HL-60 (cell line): Measurements from ENCODE around the gene MAP4K5.

Experiments used
- DNase-seq, 2 experiments: peaks; one replicate each; pipeline ENCODE4 v3.0.0-alpha.2; 2010 to 2020; ENCODE audit warnings: low read depth in 1 of 2, low spot score in 1 of 2
- H3K27ac ChIP-seq: fragments of 250-450 bp; sonication (Bioruptor Pico); replicated peaks from 2 replicates; pipeline ENCODE4 v1.5.1; 2020; ENCODE audit warnings: mild to moderate bottlenecking, moderate library complexity
- H3K27me3 ChIP-seq: fragments of 250-450 bp; sonication (Bioruptor Pico); 2 replicates; pipeline ENCODE4 v1.5.1; 2021; ENCODE audit warnings: mild to moderate bottlenecking, moderate library complexity; ENCODE audit not compliant: insufficient read depth, poor library complexity, severe bottlenecking
- H3K4me3 ChIP-seq: replicated peaks from 2 replicates; pipeline ENCODE4 v1.5.1; 2011; ENCODE audit warnings: mild to moderate bottlenecking, control low read depth, low read length; ENCODE audit not compliant: insufficient read depth
- GABPA ChIP-seq: IDR thresholded peaks from 2 replicates; pipeline ENCODE4 v1.6.1; 2012; ENCODE audit warnings: low read depth
- POLR2AphosphoS5 ChIP-seq: IDR thresholded peaks from 2 replicates; pipeline ENCODE4 v1.6.1; 2012; ENCODE audit warnings: low read depth
- SPI1 ChIP-seq: IDR thresholded peaks from 2 replicates; pipeline ENCODE4 v1.6.1; 2012; ENCODE audit warnings: low read depth, mild to moderate bottlenecking, borderline replicate concordance
- TF ChIP-seq, protein P1 (sequence below): IDR thresholded peaks from one replicate; pipeline ENCODE4 v1.5.1; 2011; ENCODE audit warnings: low read length, control low read depth, inconsistent platforms; ENCODE audit not compliant: insufficient read depth
- TF ChIP-seq, protein P2 (sequence below): IDR thresholded peaks from 2 replicates; pipeline ENCODE4 v1.6.1; 2012; ENCODE audit warnings: low read depth; ENCODE audit not compliant: insufficient replicate concordance

The MAP4K5 gene

DNA sequence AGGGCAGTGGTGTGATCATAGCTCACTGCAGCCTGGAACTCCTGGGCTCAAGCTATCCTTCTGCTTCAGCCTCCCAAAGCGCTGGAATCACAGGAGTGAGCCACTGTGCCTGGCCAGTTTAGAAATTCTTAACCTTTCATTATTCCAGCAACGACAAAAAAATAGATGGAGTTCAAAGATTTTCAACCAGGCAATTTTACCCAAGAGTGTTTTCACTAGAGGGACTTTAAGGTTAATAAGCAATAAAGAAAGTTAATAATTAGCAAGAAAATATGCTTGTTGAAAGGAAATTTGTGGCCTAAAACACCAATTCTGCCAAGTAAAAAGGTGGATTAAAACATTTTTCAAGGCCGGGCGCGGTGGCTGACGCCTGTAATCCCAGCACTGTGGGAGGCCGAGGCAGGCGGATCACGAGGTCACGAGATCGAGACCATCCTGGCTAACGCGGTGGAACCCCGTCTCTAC, 150.5 kb downstream of the MAP4K5 start:
- Histone ChIP-seq H3K27me3 (no peaks in the 10 kb centered on the region), H3K4me3 (no peak overlapping the region), H3K27ac (no peak overlapping the region)
- no peak for TF ChIP-seq SPI1
- TF ChIP-seq, protein P1, sequence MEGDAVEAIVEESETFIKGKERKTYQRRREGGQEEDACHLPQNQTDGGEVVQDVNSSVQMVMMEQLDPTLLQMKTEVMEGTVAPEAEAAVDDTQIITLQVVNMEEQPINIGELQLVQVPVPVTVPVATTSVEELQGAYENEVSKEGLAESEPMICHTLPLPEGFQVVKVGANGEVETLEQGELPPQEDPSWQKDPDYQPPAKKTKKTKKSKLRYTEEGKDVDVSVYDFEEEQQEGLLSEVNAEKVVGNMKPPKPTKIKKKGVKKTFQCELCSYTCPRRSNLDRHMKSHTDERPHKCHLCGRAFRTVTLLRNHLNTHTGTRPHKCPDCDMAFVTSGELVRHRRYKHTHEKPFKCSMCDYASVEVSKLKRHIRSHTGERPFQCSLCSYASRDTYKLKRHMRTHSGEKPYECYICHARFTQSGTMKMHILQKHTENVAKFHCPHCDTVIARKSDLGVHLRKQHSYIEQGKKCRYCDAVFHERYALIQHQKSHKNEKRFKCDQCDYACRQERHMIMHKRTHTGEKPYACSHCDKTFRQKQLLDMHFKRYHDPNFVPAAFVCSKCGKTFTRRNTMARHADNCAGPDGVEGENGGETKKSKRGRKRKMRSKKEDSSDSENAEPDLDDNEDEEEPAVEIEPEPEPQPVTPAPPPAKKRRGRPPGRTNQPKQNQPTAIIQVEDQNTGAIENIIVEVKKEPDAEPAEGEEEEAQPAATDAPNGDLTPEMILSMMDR: no peak
- TF ChIP-seq GABPA: no peak
- no peak for TF ChIP-seq POLR2AphosphoS5
- TF ChIP-seq, protein P2, sequence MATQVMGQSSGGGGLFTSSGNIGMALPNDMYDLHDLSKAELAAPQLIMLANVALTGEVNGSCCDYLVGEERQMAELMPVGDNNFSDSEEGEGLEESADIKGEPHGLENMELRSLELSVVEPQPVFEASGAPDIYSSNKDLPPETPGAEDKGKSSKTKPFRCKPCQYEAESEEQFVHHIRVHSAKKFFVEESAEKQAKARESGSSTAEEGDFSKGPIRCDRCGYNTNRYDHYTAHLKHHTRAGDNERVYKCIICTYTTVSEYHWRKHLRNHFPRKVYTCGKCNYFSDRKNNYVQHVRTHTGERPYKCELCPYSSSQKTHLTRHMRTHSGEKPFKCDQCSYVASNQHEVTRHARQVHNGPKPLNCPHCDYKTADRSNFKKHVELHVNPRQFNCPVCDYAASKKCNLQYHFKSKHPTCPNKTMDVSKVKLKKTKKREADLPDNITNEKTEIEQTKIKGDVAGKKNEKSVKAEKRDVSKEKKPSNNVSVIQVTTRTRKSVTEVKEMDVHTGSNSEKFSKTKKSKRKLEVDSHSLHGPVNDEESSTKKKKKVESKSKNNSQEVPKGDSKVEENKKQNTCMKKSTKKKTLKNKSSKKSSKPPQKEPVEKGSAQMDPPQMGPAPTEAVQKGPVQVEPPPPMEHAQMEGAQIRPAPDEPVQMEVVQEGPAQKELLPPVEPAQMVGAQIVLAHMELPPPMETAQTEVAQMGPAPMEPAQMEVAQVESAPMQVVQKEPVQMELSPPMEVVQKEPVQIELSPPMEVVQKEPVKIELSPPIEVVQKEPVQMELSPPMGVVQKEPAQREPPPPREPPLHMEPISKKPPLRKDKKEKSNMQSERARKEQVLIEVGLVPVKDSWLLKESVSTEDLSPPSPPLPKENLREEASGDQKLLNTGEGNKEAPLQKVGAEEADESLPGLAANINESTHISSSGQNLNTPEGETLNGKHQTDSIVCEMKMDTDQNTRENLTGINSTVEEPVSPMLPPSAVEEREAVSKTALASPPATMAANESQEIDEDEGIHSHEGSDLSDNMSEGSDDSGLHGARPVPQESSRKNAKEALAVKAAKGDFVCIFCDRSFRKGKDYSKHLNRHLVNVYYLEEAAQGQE: no peak
- no peak for DNase-seq

DNA sequence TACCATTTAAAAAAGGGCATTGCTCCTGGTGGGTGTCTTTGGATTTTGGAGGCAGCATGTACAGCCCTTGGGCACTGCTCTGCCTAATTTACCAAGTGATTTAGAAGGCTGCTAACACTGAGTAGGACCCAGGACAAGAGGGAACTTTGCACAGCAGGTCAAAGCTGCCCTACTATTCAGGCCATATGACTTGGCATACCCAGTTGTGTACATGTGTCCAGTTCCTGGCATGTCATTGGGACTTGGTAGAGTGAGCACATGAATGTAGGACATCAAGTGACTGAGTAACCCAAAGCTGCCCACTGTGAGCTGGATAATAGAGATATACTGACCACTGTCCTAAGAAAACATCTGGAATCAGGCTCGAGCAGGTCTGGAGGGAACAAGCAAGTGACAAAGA, 151.4 kb downstream of the MAP4K5 start:
- no peaks in the 10 kb centered on the region for H3K27me3 ChIP-seq
- TF ChIP-seq, protein P2: no peak
- TF ChIP-seq, protein P1: no peak
- TF ChIP-seq GABPA (no peak), SPI1 (no peak), POLR2AphosphoS5 (no peak)

DNA sequence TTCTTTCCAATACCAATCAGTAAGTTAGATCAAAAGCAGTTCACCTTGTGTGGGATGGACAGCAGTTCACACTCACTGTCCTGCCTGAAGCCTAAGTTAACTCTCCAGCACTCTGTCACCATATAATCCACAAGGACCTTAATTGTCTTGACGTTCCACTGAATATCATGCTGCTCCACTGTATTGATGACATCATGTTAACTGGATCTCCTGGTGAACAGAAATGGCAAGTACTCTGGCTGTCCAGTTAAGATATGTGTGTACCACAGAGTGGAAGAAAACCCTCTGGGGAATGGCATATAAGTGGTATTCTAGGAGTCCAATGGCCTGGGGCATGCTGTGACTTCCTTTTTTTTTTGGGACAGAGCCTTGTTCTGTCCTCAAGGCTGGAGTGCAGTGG, 151.9 kb downstream of the MAP4K5 start:
- Histone ChIP-seq H3K27me3 (no peaks in the 10 kb centered on the region), H3K4me3 (no peak overlapping the region), H3K27ac (no peak overlapping the region)
- TF ChIP-seq GABPA (no peak), POLR2AphosphoS5 (no peak), SPI1 (peak; percentile 19; the same call in 1 of the 2 replicates)
- TF ChIP-seq, protein P2: no peak
- DNase-seq: no peak

More for the DNA sequence above, 151.4 kb downstream of the MAP4K5 start:
- H3K27ac ChIP-seq: no peak overlapping the region
- DNase-seq: no peak
- H3K4me3 ChIP-seq: no peak overlapping the region
